Mucosa of stomach (tissue), 1 donor: ENCODE results near the gene HOXC11.

Experiments used
- H3K27me3 ChIP-seq: one replicate; pipeline ENCODE4 v1.7.0; 2013; ENCODE audit warnings: mild to moderate bottlenecking, low read length; ENCODE audit not compliant: control insufficient read depth, insufficient read depth
- H3K36me3 ChIP-seq: one replicate; pipeline ENCODE4 v1.7.0; 2013; ENCODE audit warnings: low read length; ENCODE audit not compliant: control insufficient read depth, insufficient read depth
- H3K4me1 ChIP-seq: one replicate; pipeline ENCODE4 v1.7.0; 2013; ENCODE audit warnings: mild to moderate bottlenecking, low read length; ENCODE audit not compliant: control insufficient read depth, insufficient read depth
- H3K4me3 ChIP-seq: one replicate; pipeline ENCODE4 v1.7.0; 2013; ENCODE audit warnings: low read length
- H3K9ac ChIP-seq: one replicate; pipeline ENCODE4 v1.7.0; 2013; ENCODE audit warnings: mild to moderate bottlenecking, low read length, moderate library complexity
- H3K9me3 ChIP-seq: one replicate; pipeline ENCODE4 v1.7.0; 2013; ENCODE audit warnings: mild to moderate bottlenecking, low read length, moderate library complexity; ENCODE audit not compliant: control insufficient read depth
- donor health status: Pancreatic carcinoma.

The HOXC11 gene

DNA sequence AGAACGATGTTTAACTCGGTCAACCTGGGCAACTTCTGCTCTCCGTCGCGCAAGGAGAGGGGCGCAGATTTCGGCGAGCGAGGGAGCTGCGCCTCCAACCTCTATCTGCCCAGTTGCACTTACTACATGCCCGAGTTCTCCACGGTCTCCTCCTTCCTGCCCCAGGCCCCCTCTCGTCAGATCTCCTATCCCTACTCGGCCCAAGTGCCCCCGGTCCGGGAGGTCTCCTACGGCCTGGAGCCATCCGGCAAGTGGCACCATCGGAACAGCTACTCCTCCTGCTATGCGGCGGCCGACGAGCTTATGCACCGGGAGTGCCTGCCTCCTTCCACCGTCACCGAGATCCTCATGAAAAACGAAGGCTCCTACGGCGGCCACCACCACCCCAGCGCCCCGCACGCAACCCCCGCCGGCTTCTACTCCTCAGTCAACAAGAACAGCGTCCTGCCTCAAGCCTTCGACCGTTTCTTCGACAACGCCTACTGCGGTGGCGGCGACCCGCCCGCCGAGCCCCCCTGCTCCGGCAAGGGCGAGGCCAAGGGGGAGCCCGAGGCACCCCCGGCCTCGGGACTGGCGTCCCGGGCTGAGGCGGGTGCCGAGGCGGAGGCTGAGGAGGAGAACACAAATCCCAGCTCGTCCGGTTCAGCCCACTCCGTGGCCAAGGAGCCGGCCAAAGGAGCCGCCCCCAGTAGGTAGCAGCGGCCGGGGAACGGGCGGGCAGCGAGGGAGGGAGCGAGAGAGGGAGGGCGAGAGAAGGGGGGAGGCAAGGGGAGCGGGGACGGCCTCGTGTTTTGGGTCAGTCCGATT is 513 bp downstream of the HOXC11 start:
- H3K27me3 ChIP-seq = peaks cover 99% of the 10 kb centered on the region
- H3K9ac ChIP-seq = no peak overlapping the region
- H3K4me1 ChIP-seq = peaks cover 16% of the 10 kb centered on the region
- H3K9me3 ChIP-seq = no peaks in the 10 kb centered on the region
- no peak overlapping the region for H3K4me3 ChIP-seq
- no peaks in the 10 kb centered on the region for H3K36me3 ChIP-seq

DNA sequence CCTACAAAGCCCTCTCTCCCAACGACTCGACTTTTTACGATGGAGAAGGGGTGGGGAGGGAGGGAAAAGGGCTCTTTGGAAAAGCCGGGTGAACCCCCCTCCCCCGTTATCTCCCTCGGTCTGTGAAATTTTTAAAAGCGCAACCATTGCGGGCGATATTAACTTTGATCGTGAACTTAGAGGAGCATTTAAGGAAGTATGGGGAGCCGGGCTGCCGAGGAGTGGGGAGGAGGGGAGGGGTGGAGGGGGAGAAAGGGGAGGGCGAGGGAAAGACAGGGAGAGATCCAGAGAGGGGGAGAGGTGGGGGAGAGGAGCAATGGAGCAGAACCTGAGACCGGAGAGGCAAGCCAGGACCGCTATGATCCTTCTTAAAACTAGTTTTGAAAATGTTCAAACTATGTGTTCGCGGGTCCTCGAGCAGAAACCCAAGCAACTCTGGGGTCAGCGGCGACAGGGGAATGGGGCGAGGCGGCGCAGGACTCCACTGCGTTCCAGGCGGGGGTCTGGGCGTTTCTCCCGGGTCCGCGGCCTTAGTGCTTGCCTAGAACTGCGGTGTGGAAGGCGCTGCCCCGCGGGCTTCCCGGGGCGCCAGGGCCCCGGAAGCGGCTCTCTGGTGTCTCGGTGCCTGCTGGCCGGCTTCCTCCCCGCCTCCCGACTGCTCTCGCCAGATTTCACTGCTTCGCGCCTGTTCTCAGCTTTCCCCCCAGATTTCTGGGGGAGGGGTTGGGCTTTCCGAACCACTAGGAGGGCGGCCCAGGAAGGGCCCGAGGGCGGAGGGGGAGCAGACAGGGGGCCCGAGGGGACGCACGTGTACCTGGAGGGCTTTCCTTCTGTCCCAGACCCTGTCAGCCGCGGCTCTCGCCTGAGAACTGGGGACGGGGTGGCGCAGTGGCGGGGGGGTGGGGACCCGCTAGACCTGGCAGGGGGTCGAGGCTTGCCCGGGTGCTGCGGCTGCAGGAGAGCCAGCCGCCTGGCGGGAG is 1.4 kb downstream of the HOXC11 start, which contains the start of gene HOTAIR:
TSS of gene HOTAIR (minus strand) at position 871 of the 980 bp plus-strand sequence.
- Histone ChIP-seq H3K9ac (no peak within 1 kb of the TSS), H3K4me3 (no peak within 1 kb of the TSS), H3K27me3 (peaks cover 99% of the 10 kb centered on the region), H3K36me3 (no peaks in the 10 kb centered on the region), H3K9me3 (no peaks in the 10 kb centered on the region), H3K4me1 (peaks cover 21% of the 10 kb centered on the region)

DNA sequence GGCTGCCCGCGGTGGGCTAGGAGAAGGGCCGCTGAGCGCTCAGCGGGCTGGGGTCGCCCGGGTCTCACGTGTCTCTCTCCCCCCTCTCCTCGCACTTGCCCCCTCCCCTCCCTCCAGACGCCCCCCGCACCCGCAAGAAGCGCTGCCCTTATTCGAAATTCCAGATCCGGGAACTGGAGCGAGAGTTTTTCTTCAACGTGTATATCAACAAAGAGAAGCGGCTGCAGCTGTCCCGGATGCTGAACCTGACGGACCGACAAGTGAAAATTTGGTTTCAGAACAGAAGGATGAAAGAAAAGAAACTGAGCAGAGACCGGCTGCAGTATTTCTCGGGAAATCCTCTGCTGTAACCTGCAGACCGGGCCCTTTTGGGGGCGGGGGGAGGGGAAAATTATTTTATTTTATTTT is 2.1 kb downstream of the HOXC11 start:
- H3K4me3 ChIP-seq = no peak overlapping the region

DNA sequence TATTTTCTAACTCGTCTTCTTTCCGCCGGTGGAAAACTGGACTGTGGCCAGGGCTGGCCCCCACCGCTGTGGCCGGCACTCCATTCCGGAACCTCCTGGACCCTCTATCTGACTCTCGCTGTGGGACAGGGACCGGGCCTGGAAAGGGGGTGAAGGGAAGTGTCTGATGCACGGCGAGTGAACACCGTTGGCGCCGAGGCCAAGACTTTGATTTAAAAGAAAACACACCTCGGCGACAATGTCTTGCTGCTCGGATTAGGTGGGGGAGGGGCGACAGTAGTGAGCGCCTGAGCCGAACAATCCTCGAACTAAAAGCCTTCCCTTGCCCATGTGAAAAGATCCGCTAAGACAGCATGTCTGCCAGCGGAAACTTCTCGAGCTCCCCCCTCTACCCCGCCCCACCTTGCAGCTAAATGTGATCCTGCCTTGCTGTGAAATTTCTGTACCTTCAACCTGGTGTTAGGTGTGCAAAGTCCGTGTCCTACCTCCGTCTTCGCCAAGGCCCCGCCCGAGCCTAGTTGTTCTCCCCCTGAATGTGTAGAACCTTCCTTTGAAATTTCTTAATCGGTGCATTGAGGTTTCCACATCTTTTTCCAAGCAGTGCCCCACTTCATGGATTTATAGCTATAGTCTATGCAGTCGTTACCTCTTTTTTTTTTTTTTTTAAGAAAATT is 2.7 kb downstream of the HOXC11 start:
- Histone ChIP-seq H3K4me1 (peaks cover 21% of the 10 kb centered on the region), H3K4me3 (no peak overlapping the region)

More for the DNA sequence above, 2.1 kb downstream of the HOXC11 start:
- Histone ChIP-seq H3K27me3 (peaks cover 99% of the 10 kb centered on the region), H3K36me3 (no peaks in the 10 kb centered on the region), H3K4me1 (peaks cover 21% of the 10 kb centered on the region), H3K9me3 (no peaks in the 10 kb centered on the region), H3K9ac (no peak overlapping the region)

DNA sequence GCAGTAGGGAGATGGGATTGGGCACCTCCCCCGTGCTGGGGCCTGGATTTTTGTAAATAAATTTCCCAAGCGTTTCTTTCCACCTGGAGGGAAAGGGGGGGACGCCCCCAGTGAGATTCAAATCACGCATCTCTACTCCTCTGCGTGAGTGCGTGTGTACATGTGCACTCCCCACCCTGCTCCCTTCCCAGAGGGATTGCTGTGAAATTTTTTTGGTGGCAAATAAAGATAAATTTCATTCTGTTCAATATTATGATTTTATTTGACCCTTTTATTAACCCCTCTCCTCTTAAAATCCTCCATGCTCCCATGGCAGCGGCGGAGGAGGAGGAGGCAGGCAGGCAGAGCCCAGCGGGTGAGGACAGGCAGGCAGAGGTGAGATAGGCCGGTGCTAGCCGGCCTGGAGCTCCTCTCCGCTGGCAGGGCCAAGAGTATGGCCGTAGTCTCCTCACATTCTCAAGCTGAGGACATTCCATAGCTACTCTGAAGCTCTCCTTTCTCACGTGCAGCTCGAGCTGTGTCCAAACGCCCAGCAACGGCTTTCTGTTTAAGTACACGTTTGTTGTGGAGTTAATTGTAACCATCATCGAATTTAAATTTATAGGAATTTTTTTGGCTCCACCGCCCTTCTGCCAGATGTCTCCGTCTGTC is 3.4 kb downstream of the HOXC11 start:
- peaks cover 21% of the 10 kb centered on the region for H3K4me1 ChIP-seq
- no peaks in the 10 kb centered on the region for H3K36me3 ChIP-seq
- H3K9me3 ChIP-seq = no peaks in the 10 kb centered on the region
- no peak overlapping the region for H3K4me3 ChIP-seq
- no peak overlapping the region for H3K9ac ChIP-seq
- peaks cover 99% of the 10 kb centered on the region for H3K27me3 ChIP-seq

More for the DNA sequence above, 2.7 kb downstream of the HOXC11 start:
- H3K36me3 ChIP-seq = no peaks in the 10 kb centered on the region
- no peaks in the 10 kb centered on the region for H3K9me3 ChIP-seq
- peaks cover 99% of the 10 kb centered on the region for H3K27me3 ChIP-seq
- H3K9ac ChIP-seq = no peak overlapping the region

DNA sequence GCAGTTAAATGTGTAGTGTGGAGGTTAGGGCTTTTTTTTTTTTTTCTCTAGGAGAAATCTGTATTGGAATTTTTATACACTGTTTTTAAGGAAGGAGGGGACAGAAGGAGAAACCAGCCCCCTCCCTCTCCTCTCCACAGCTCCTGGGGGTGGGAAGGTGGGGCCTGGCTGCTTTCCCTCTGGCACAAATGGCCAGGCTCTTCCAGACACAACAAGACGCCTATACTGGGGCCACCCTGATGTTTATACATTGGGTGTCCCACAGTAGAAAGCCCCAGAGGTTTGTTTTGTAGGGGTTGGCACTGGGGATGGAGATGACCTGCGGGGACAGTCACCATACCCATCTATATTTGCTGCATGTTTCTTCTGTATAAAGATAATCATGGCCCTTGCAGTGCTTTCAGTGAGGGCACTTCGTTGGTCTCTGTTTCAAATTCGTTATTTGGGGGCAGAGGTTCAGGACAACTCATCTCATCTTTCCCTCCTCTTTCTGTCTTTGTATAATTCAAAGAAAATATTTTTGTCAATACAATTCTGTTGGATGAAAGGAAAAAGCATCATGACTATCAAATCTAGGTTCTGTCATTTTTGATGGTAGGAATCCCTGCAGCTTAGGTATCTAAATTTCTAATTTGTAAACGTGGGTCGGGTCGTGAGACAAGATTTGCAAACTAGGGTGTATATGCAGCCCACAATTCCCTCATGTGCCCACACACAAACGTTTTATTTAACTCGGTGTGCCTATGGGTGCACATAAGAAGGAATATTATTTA is 4.1 kb downstream of the HOXC11 start:
- H3K9me3 ChIP-seq = no peaks in the 10 kb centered on the region
- no peaks in the 10 kb centered on the region for H3K36me3 ChIP-seq
- H3K9ac ChIP-seq = no peak overlapping the region
- no peak overlapping the region for H3K4me3 ChIP-seq
- peaks cover 21% of the 10 kb centered on the region for H3K4me1 ChIP-seq
- H3K27me3 ChIP-seq = peaks cover 99% of the 10 kb centered on the region

DNA sequence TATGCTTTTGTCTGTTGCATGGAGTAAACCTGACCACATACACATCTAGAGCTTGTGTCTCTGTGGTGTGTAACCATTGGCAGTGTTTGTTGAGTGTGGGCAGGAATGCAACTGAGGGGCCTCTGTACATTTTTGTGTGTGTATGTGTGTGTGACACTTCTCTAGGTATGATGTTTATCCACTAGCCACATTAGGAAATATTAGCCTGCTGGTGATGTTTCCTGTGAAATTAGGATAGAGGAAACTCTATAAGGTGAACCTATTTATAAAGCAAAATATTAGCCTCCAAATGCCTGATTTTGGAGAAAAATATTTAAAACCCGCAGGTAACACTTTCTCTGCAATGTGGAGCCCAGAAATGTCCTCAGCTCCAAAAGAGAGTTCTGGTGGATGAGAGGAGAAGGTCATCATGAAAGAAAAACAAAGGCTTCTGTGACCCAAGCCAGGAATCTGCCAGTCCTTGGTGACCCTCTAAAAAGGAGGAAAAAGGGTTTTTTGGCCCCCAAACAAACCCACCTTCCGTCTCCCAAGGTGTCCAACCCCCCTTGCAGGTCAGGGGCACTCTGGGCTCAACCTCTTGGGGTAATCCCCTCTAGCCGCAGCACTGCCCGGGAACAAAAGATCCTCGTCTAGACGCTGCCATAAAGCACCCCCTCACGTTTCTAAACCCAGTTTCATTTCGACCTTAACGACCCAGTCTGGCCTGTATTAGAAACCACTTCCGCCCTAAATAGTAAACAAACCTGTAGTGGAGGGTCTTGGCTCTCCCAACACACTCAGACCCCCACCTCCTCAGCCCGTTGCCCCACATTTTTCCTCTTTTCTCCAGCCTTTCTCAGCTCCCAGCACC is 4.9 kb downstream of the HOXC11 start:
- Histone ChIP-seq H3K4me1 (peaks cover 21% of the 10 kb centered on the region), H3K4me3 (no peak overlapping the region), H3K27me3 (peaks cover 99% of the 10 kb centered on the region), H3K36me3 (no peaks in the 10 kb centered on the region), H3K9ac (no peak overlapping the region), H3K9me3 (no peaks in the 10 kb centered on the region)

DNA sequence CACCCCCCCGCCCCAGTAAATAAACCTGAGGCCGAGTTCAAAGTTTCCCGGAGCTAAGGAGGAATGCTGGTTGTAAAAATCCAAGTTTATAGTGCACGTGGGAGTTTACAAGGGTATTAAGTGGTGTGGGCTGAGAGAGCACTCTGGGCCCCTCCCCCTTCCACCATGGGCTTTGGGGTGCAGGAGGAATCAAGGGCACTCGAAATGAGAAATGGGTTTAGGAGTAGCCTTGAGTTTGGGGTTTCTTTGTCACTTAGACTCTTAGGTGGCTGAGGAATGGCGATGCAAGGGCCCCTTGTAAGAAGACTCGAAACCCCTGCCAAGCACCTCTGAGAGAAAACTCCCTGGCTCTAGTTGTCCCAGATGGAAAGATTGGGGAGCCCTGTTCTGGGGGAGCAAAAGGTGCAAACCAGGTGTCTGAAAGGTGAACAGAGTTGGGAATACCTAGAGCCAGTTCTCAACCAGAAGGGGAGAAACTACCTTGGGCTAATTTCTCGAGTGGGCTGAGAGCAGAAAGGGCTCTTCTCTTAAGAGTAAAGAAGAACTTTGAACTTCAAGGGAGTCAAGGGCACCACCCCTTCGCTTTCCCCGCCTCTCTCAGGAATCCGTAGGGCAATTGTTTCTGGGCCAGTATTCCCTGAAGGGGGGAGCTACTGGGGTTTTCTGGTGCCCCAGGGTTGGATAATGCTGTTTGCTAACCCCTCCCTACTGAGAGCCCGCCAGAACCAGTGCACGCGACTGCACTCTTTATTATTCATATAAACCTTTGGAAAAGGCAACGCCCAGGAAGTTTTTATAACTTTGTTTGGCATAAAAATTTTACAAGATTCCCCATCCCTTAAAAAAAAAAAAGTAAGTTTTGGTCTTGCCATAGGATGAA is 5.8 kb downstream of the HOXC11 start:
- H3K27me3 ChIP-seq = peaks cover 99% of the 10 kb centered on the region
- no peak overlapping the region for H3K9ac ChIP-seq
- H3K9me3 ChIP-seq = no peaks in the 10 kb centered on the region
- no peaks in the 10 kb centered on the region for H3K36me3 ChIP-seq
- peaks cover 21% of the 10 kb centered on the region for H3K4me1 ChIP-seq
- H3K4me3 ChIP-seq = no peak overlapping the region

DNA sequence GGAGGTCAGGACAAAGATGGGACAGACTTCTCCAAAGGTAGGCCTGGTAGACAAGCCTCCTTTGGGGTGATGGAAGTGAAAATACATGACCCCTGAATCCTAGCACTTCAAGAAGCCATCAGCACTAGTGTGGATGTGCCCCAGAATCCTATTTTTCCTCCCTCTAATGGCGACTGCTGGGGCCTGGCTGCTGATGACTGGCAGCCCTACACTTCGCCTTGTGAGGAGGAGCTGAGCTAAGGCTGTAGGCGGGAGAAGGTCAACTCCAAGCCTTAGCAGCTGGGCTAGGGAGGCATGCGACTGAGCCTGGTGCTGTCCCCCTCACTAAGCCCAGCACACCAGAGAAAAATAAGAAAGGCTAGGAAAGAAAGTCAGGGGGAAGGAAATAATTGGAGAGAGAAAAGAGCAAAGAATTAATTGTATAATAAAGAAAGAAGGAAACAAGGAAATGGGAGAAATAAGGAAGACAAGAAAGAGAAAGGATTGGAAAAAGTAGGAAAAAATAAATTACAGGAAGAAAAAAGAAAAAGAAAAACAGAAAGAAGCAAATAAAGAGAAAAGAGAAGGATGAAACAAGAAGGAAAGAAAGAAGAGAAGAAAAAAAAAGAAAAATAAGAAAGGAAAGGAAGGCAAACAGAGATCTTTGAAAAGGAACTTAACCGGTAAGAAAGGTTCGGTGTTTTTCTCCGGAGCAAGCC is 7.3 kb downstream of the HOXC11 start:
- Histone ChIP-seq H3K4me3 (no peak overlapping the region), H3K27me3 (peaks cover 97% of the 10 kb centered on the region), H3K36me3 (no peaks in the 10 kb centered on the region), H3K9ac (no peak overlapping the region), H3K9me3 (no peaks in the 10 kb centered on the region), H3K4me1 (peaks cover 16% of the 10 kb centered on the region)
